Endodermal cell (in vitro differentiated cells): ENCODE data around the gene SERPINB5. TPM values are rescaled to one million over a fixed set of nuclear protein-coding genes. Genes with fewer than 3 reads are reported as not detected.
"Not testable (repeated sequence)": the region's sequence is repeated elsewhere in the genome, so short reads cannot be mapped to it uniquely, and the experiment has no call there.

ENCODE experiments used
- DNase-seq: peaks from one replicate; pipeline ENCODE4 v3.0.0-alpha.2; 2017
- H3K27ac ChIP-seq: 2 replicates; pipeline ENCODE4 v1.5.1; 2013; ENCODE audit warnings: mild to moderate bottlenecking, low read depth, low read length, moderate library complexity
- H3K27me3 ChIP-seq: 2 replicates; pipeline ENCODE4 v1.6.1; 2013; ENCODE audit warnings: mild to moderate bottlenecking, low read length, moderate library complexity; ENCODE audit not compliant: insufficient read depth, control insufficient read depth, poor library complexity, severe bottlenecking
- H3K36me3 ChIP-seq: 2 replicates; pipeline ENCODE4 v1.7.0; 2013; ENCODE audit warnings: mild to moderate bottlenecking, low read length, moderate library complexity; ENCODE audit not compliant: control insufficient read depth, insufficient read depth
- H3K4me1 ChIP-seq: one replicate; pipeline ENCODE4 v1.7.0; 2013; ENCODE audit warnings: low read length; ENCODE audit not compliant: control insufficient read depth, insufficient read depth
- H3K4me3 ChIP-seq: 2 replicates; pipeline ENCODE4 v1.5.1; 2013; ENCODE audit warnings: mild to moderate bottlenecking, low read length, moderate library complexity
- H3K9ac ChIP-seq: 2 replicates; pipeline ENCODE4 v1.6.1; 2013; ENCODE audit warnings: mild to moderate bottlenecking, low read length, moderate library complexity; ENCODE audit not compliant: poor library complexity, severe bottlenecking; ENCODE audit errors: extremely low read depth
- H3K9me3 ChIP-seq: 2 replicates; pipeline ENCODE4 v1.6.1; 2013; ENCODE audit warnings: mild to moderate bottlenecking, low read length, moderate library complexity; ENCODE audit not compliant: control insufficient read depth
- H3K27ac Mint-ChIP-seq: 2 replicates; pipeline ENCODE4 v1.8.0; 2020; ENCODE audit warnings: mixed read lengths
- H3K27me3 Mint-ChIP-seq: 2 replicates; pipeline ENCODE4 v1.8.0; 2021; ENCODE audit warnings: mild to moderate bottlenecking, mixed read lengths; ENCODE audit not compliant: insufficient read depth
- H3K36me3 Mint-ChIP-seq: 2 replicates; pipeline ENCODE4 v1.8.0; 2020; ENCODE audit warnings: low read depth, mixed read lengths
- H3K4me1 Mint-ChIP-seq: 2 replicates; pipeline ENCODE4 v1.8.0; 2020; ENCODE audit warnings: mixed read lengths
- H3K4me3 Mint-ChIP-seq: 2 replicates; pipeline ENCODE4 v1.8.0; 2020; ENCODE audit warnings: mild to moderate bottlenecking, moderate library complexity, mixed read lengths
- H3K9me3 Mint-ChIP-seq: 2 replicates; pipeline ENCODE4 v1.8.0; 2020; ENCODE audit warnings: mild to moderate bottlenecking, mixed read lengths
- WGBS, 2 experiments: methylation state at CpG; one replicate each; pipeline versions ENCODE4 v1.1.5 to v1.1.7; 2013; ENCODE audit warnings: missing lambda C conversion rate in 2 of 2, mixed read lengths in 1 of 2; ENCODE audit not compliant: insufficient coverage in 1 of 2, insufficient read length in 1 of 2; 5-methylcytosine and 5-hydroxymethylcytosine counted together
- total RNA-seq, 2 donors: library from RNA; stranded (reverse); fragmentation: NEBNext Ultra II Directional in 1 of 2; extraction: Animal tissue kit (Norgen Biotek cat#: 25700) in 1 of 2; gene quantifications; 2 replicates in 1 of 2; 3 replicates in 1 of 2; pipeline ENCODE4 v1.2.1, GENCODE V29; 2021
- TF ChIP-seq, protein P1 (sequence below): fragments of 200-600 bp; sonication (generic); conservative IDR thresholded peaks from 2 replicates; pipeline ENCODE4 v1.5.0; 2021; ENCODE audit warnings: antibody characterized with exemption, mild to moderate bottlenecking

The SERPINB5 gene
- total RNA-seq, 2 donors from 2014 or later, result 3.3 TPM; not detected in 1

DNA sequence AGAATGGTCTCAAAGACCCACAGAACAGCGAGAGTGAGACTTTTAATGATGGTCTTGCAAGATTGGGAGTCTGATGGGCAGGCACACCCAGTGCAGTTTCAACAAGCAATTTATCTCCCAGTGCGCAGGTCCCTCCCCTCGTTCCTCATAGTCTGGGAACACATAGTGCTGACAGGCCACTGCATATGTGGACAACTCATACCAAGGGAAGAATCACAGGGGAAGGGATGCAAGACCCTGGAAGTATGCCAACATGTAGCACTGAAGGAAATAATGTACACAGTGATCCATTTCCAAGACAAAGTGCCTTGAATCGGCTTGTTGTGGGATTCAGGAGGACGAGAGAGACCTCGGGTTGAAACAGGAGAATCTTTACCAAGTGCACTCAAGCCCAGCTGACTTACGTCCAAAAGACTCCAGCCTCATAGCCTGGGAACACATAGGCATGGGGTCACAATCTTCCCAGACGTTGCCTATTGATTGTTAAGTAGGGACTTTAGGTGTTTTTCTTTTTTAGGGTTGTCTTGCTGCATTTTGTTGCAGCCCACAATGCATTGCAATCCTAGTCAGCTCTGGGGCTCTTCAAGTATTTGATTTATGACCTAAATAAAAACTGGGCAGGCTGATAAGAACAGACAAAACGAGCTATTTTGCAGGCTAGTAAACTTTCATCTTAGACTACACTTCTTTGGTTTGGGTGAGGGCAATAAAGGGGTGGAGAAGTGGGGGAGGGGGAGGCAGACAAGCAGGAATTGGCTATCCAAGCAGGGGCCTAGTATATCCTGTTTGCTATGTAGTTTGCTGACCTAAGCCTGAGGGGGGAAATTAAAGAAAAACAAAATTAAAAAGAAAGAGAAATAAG lies 24.7 kb upstream of the SERPINB5 start:
- H3K4me1 Mint-ChIP-seq, result peaks cover 6% of the 10 kb centered on the region
- 90 to 94% methylated on average over 5 to 9 of the region's 9 CpGs for WGBS, 2 experiments
- Histone ChIP-seq H3K27ac (no peak overlapping the region), H3K4me1 (no peaks in the 10 kb centered on the region), H3K9me3 (no peaks in the 10 kb centered on the region), H3K27me3 (no peaks in the 10 kb centered on the region), H3K9ac (no peak overlapping the region), H3K36me3 (no peaks in the 10 kb centered on the region), H3K4me3 (no peak overlapping the region)
- no peaks in the 10 kb centered on the region for H3K36me3 Mint-ChIP-seq
- H3K27me3 Mint-ChIP-seq, result no peaks in the 10 kb centered on the region
- H3K4me3 Mint-ChIP-seq, result no peak overlapping the region
- TF ChIP-seq, protein P1, sequence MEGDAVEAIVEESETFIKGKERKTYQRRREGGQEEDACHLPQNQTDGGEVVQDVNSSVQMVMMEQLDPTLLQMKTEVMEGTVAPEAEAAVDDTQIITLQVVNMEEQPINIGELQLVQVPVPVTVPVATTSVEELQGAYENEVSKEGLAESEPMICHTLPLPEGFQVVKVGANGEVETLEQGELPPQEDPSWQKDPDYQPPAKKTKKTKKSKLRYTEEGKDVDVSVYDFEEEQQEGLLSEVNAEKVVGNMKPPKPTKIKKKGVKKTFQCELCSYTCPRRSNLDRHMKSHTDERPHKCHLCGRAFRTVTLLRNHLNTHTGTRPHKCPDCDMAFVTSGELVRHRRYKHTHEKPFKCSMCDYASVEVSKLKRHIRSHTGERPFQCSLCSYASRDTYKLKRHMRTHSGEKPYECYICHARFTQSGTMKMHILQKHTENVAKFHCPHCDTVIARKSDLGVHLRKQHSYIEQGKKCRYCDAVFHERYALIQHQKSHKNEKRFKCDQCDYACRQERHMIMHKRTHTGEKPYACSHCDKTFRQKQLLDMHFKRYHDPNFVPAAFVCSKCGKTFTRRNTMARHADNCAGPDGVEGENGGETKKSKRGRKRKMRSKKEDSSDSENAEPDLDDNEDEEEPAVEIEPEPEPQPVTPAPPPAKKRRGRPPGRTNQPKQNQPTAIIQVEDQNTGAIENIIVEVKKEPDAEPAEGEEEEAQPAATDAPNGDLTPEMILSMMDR, result no peak
- H3K9me3 Mint-ChIP-seq, result no peaks in the 10 kb centered on the region
- no peak overlapping the region for H3K27ac Mint-ChIP-seq
- no peak for DNase-seq

GRCh38 chr18:63452751-63453150 lies 24.0 kb upstream of the SERPINB5 start:
- H3K36me3 ChIP-seq, H3K4me1 ChIP-seq, H3K27me3 Mint-ChIP-seq, H3K9me3 Mint-ChIP-seq, H3K9ac ChIP-seq, H3K4me3 Mint-ChIP-seq, H3K36me3 Mint-ChIP-seq, H3K4me1 Mint-ChIP-seq, H3K4me3 ChIP-seq, DNase-seq, H3K27ac ChIP-seq, H3K27ac Mint-ChIP-seq, H3K27me3 ChIP-seq, H3K9me3 ChIP-seq: not testable (repeated sequence)
- WGBS, 2 experiments, result 83 to 88% methylated on average over 5 of the region's 5 CpGs

- Histone ChIP-seq H3K4me1 (no peaks in the 10 kb centered on the region), H3K27me3 (no peaks in the 10 kb centered on the region), H3K4me3 (no peak overlapping the region), H3K9ac (no peak overlapping the region), H3K9me3 (no peaks in the 10 kb centered on the region), H3K36me3 (no peaks in the 10 kb centered on the region), H3K27ac (no peak overlapping the region)
- H3K27ac Mint-ChIP-seq, result no peak overlapping the region
- TF ChIP-seq, protein P1, result no peak
- WGBS, 2 experiments, result 90 to 92% methylated on average over 2 to 8 of the region's 8 CpGs
- no peak overlapping the region for H3K4me3 Mint-ChIP-seq
- no peaks in the 10 kb centered on the region for H3K9me3 Mint-ChIP-seq
- no peaks in the 10 kb centered on the region for H3K36me3 Mint-ChIP-seq
- no peaks in the 10 kb centered on the region for H3K27me3 Mint-ChIP-seq
- DNase-seq, result no peak
- H3K4me1 Mint-ChIP-seq, result peaks cover 6% of the 10 kb centered on the region
Measured at GRCh38 chr18:63454497-63454896, 22.3 kb upstream of the SERPINB5 start.
